ENCODE measurements around the gene CASZ1. TPM values are rescaled to one million over a fixed set of nuclear protein-coding genes. Genes with fewer than 3 reads are reported as not detected.
A peak's percentile ranks its signal among the peaks of the same experiment; 100 is the strongest.

CASZ1 gene
- total RNA-seq, 1 experiment from 2014 or later = 3.9 TPM

GRCh38 chr1:10625554-10625953 is 170.9 kb downstream of the CASZ1 start:
- no peak overlapping the region for H3K23ac ChIP-seq (ENCODE audit: insufficient read length, low read depth, low read length)
- no peak overlapping the region for H3K56ac ChIP-seq (ENCODE audit: insufficient read length, low read depth, low read length)
- H2BK5ac ChIP-seq (ENCODE audit: insufficient read length, low read length) = no peak overlapping the region
- Mint-ChIP-seq H3K9me3 (no peaks in the 10 kb centered on the region), H3K36me3 (ENCODE audit: insufficient read depth in 1 of 3, low read depth in 3 of 3) (peaks cover 3 to 17% (median 5%) of the 10 kb centered on the region in 3 experiments; a peak in 5 of 7 replicates), H3K27me3 (ENCODE audit: low read depth) (no peaks in the 10 kb centered on the region), H3K4me3 (no peak overlapping the region), H3K4me1 (peaks cover 4 to 10% of the 10 kb centered on the region in 2 experiments; a peak in 3 of 4 replicates), H3K27ac (no peak overlapping the region; a peak in 1 of 7 replicates)
- no peak overlapping the region for H2BK15ac ChIP-seq (ENCODE audit: low read depth, low read length)
- H3K23me2 ChIP-seq (ENCODE audit: insufficient read length, low read depth, low read length, poor library complexity, severe bottlenecking) = no peaks in the 10 kb centered on the region
- no peak overlapping the region for H2AK5ac ChIP-seq (ENCODE audit: insufficient read length, low read length)
- H4K5ac ChIP-seq (ENCODE audit: insufficient read length, low read depth, low read length) = no peak overlapping the region
- H3K79me2 ChIP-seq (ENCODE audit: insufficient read depth, low read length) = no peaks in the 10 kb centered on the region
- no peak overlapping the region for H3K4me2 ChIP-seq (ENCODE audit: insufficient read depth, insufficient read length, low read length)
- H3K9me3 ChIP-seq (ENCODE audit: control insufficient read depth, low read depth, low read length) = no peaks in the 10 kb centered on the region
- no peak overlapping the region for H3K18ac ChIP-seq (ENCODE audit: insufficient read length, low read depth, low read length)
- H2BK20ac ChIP-seq (ENCODE audit: low read depth, low read length, poor library complexity, severe bottlenecking) = no peak overlapping the region
- DNase-seq = peak; percentile 18
- no peaks in the 10 kb centered on the region for H4K20me1 ChIP-seq (ENCODE audit: control insufficient read depth, insufficient read depth, insufficient read length)
- no peak overlapping the region for H3K27ac ChIP-seq (ENCODE audit: insufficient read length, low read depth, low read length)
- no peak for TF ChIP-seq CTCF (conservative IDR thresholded peaks at IDR 0.05)
- H3K14ac ChIP-seq (ENCODE audit: insufficient read depth, low read length) = no peak overlapping the region
- H3K4me1 ChIP-seq (ENCODE audit: insufficient read depth, low read length) = no peaks in the 10 kb centered on the region
- no peak overlapping the region for H3T11ph ChIP-seq (ENCODE audit: low read length)
- no peak overlapping the region for H2BK120ac ChIP-seq (ENCODE audit: low read depth, low read length, poor library complexity, severe bottlenecking)
- no peaks in the 10 kb centered on the region for H3K27me3 ChIP-seq (ENCODE audit: insufficient read depth, low read length)
- H4K8ac ChIP-seq (replicated peaks; ENCODE audit: insufficient read length, low read depth, low read length) = no peak overlapping the region
- H4K91ac ChIP-seq (ENCODE audit: insufficient read length, low read depth, low read length) = no peak overlapping the region
- WGBS (ENCODE audit: extremely low coverage, insufficient read length, low lambda C conversion rate) = no CpG with 5 or more reads among the region's 10 CpGs
- H3K79me1 ChIP-seq (ENCODE audit: insufficient read depth, low read depth, low read length, poor library complexity, severe bottlenecking) = no peaks in the 10 kb centered on the region
- no peak overlapping the region for H2AFZ ChIP-seq (ENCODE audit: low read length)
- no peak overlapping the region for H3K4ac ChIP-seq (ENCODE audit: low read depth, low read length)
- H2BK12ac ChIP-seq (ENCODE audit: insufficient read length, low read depth, low read length) = no peak overlapping the region
- no peak overlapping the region for H3K9ac ChIP-seq (ENCODE audit: extremely low read depth, insufficient read length, low read length)

Measured in H9 (cell line).